ENCODE data around the gene SENP7.
A peak's percentile ranks its signal among the peaks of the same experiment; 100 is the strongest.
"Not testable (repeated sequence)": the region's sequence is repeated elsewhere in the genome, so short reads cannot be mapped to it uniquely, and the experiment has no call there.

The SENP7 gene

DNA sequence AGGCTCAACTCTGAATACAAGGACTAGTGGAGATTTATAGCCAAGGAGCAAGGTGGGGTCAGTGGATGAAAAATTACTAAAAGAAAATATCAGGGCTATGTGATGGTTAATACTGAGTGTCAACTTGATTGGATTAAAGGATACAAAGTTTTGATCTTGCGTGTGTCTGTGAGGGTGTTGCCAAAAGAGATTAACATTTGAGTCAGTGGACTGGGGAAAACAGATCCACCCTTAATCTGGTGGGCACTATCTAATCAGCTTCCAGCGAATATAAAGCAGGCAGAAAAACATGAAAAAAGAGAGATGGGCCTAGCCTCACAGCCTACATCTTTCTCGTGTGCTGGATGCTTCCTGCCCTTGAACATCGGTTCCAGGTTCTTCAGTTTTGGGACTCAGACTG is 14.4 kb upstream of the SENP7 start:
- no peak for DNase-seq

DNA sequence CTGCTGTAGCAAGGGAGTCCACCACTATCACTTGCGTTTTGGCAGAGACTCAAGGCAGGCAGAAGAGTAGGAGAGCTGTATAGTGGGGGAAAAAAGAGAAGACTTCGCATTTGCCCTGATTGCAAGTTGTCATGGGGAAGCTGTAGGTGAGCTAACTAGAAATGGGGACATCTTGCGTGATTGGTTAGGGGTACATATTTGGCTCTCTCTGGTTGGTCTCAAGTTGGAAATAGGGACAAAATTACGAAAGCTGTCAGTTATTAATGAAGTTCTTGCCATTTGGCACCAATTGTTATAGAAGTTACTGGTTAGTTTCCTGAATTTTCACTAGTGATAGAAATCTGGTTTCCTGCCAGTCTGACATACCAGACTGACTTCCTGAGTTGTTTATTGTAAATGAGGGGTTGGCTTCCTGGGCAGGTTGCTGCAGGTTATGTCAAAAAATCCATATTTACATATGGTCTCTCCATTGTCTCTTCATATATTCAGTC is 8.2 kb upstream of the SENP7 start:
- DNase-seq: no peak

DNA sequence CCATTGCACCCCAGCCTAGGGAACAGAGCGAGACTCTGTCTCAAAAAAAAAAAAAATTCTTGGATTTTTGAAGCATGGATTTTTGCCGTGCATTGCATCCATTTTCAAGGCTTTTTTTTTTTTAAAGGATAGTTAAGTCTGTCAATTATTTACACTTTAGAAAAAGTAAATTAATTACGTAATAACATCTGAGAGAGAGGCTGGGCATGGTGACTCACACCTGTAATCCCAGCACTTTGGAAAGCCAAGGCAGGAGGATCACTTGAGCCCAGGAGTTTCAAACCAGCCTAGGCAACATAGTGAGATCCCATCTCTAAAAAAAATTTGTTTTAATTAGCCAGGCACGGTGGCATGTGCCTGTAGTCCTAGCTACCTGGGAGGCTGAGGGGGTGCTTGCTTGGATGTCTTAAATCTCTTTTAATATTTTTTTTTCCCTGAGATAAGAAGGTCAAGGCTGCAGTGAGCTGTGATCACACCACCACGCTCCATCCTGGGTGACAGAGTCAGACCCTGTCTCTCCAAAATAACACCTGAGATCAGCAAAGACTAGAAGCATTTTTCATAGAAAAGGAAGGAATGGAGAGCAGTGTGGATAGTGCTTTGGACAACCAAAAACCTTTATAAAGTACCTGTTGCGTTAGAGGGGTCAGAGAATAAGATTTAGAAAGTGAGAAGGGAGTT is 6.8 kb upstream of the SENP7 start:
- no peak for DNase-seq

DNA sequence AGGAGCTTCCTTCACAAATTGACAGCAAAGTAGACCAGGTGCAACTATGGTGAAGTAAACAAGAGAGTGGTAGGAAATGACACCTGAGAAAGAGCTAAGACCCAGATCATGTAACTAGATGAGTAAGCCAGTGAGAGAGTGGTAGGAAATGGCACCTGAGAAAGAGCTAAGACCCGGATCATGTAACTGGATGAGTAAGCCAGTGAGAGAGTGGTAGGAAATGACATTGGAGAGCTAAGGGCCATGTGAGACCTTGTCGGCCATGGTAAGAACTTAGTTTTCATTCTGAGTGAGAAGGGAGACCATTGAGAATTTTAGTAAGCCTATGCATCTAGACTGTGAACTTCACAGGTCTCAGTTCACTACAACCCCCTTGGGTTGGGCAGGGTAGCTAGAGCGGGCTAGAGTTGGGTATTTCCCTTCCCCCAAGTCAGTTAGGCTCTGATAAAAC is 5.4 kb upstream of the SENP7 start:
- DNase-seq: no peak

DNA sequence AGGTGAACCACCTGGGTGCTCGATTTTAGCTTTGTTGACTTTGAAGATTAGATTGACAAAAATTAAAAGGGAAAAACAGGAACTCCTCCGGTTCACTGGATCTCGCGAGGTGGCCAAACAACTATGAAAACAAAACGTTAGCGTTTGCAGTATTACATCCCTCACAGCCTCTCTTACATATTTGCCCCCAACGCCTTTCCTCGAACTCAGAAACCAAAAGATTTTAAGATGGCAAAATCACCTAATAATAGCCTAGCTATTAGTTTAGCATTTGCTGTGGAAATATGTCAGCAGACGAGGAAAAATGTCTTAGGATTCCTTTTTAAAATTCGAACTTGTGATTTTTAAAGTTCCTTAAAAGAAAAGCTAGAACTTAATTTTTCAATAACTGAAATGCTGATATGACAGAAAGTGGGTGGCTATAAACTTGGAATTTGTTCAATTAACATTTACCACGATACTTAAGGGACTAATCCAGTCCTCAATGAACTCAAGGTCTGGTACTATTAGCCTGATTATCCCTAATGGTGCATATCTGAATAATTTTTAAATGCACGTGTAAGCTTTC is 491 bp upstream of the SENP7 start:
- peak; percentile 67 for DNase-seq

DNA sequence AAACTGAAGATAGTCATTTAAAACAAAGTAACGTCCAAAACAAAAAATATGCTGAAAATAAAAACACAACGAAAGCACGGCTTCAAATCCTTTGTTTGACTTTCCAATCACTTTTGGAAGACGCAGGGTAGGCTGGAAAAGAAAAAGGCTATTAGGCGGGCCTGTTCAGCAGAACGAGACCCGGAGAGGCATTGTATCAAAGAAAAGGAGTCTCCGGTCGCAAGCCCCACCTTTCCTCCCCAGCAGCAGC is 691 bp downstream of the SENP7 start:
- no peak for DNase-seq

DNA sequence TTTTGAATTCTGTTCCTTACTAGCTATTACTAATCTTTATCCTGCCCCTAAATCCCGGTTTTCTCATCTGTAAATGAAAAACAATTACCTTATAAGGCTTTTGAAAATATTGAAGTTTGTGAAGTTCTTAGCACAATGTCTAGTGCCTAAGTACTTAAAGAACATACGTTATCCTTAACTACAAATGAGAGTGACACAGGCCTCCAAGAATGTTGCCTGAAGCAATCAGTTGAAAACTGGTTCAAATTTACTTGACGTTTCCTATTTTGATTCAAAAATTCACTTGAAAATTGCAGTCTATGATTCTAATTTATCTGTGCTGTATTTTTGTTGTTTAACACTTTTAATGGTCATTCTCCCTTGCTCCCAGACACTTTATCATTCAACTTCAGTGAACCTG is 3.2 kb downstream of the SENP7 start:
- DNase-seq: no peak

DNA sequence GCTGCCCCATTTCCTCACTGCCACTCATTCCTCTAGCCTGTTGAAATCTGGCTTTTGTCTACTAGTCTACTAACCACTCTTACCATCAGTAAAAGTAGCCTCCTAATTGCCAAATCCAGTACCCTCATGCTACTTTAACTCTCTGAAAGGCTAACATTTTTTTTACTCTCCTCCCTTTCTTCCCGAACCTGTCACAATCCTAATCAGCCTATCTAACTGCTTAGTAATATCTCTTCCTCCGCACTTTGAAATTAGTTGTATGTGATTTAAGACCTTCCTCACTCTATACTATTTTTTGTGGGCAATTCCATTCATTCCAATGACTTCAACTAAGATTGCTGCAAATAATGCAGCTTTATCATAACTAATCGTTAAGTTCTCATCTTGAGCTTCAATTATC is 3.7 kb downstream of the SENP7 start:
- DNase-seq: no peak

DNA sequence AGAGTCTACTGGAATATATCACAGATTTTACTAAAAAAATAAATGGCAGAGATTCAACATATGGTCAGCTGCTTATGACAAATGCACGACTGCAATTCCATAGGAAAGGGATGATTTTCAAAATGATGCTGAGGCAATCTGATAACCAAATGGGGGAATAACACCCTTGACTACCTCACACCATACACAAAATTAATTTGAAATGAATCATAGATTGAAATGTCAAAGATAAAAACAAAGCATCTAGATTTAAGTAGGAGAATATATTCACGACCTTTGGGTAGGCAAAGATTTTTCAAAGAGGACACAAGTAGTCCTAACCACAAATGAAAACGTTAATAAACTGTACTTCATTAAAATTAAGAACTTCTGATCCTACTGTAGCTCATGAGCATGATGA is 11.2 kb downstream of the SENP7 start:
- no peak for DNase-seq

DNA sequence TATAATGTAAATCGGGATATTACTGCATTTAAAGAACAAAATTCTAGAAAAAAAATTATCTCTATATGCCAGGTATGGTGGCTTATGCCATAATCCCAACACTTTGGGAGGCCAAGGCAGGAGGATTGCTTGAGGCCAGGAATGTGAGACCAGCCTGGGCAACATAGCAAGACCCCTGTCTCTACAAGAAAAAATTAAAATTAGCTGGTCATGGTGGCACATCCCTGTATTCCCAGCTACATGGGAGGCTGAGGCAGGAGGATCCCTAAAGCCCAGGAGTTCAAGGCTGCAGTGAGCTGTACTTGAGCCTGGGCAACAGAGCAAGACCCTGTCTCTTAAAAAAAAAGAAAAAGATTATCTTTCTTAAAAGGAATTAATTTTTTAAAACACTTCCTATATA is 12.8 kb downstream of the SENP7 start:
- no peak for DNase-seq

DNA sequence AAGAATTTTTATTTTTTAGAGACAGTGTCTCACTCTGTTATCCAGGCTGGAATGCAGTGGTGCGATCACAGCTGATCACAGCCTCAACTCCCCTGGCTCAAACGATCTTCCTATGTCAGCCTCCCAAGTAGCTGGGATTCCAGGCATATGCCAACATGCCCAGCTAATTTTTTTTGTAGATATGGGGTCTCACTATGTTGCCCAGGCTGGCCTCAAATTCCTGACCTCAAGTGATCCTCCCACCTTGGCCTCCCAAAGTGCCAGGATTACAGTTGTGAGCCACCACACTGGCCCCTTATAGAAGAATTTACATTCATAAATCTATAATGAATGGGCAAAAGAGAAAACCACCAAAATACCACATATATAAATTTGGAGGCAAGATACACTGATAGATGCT is 15.2 kb downstream of the SENP7 start:
- no peak for DNase-seq

DNA sequence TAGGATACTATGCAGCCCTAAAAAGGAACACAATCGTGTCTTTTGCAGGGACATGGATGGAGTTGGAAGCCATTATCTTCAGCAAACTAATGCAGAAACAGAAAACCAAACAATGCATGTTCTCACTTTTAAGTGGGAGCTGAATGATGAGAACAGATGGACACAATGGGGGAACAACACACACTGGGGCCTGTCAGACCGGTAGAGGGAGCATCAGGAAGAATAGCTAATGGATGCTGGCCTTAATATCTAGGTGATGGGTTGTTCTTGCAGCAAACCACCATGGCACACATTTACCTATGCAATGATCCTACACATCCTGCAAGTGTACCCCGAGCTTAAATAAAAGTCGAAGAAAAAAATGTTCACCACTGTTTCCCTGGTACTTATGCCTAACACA is 17.5 kb downstream of the SENP7 start:
- DNase-seq: no peak

DNA sequence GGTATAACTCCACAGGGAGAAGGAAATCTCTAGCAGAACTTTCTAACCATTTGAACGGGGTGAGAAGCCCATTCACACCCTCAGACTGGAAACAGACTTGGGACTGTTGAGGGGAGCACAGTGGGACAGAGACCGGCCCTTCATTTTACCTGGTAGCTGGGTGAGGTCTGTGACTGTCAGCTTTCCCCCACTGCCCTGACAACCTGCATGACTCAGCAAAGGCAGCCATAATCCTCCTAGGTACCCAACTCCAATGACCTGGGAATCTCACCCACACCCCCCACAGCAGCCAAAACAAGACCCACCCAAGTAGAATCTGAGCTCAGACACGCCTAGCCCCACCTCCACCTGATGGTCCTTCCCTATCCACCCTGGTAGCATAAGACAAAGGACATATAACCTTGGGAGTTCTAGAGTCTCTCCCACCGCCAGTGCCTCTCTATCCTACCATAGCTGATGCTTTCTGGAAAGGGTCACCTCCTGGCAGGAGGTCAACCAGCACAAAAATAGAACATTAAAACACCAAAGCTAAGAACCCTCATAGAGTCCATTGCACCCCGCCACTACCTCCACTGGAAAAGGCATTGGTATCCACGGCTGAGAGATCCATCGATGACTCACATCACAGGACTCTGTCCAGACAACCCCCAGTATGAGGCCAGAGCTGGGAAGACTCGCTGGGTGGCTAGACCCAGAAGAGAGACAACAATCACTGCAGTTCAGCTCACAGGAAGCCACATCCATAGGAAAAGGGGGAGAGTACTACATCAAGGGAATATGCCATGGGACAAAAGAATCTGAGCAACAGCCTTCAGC is 28.0 kb downstream of the SENP7 start:
- DNase-seq: no peak

DNA sequence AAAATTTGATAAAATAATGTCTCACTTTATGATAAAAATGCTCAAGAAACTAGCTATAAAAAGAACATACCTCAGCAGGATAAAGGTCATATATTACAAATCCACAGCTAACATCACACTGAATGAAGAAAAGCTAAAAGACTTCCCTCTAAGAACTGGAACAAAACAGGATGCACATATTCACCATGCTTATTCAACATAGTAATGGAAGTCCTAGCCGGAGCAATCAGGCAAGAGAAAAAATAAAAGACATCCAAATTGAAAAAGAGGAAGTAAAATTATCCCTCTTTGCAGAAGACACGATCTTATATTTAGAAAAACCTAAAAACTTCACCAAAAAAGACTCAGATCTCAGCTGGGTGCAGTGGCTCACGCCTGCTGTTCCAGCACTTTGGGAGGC is 34.0 kb downstream of the SENP7 start:
- DNase-seq: no peak

DNA sequence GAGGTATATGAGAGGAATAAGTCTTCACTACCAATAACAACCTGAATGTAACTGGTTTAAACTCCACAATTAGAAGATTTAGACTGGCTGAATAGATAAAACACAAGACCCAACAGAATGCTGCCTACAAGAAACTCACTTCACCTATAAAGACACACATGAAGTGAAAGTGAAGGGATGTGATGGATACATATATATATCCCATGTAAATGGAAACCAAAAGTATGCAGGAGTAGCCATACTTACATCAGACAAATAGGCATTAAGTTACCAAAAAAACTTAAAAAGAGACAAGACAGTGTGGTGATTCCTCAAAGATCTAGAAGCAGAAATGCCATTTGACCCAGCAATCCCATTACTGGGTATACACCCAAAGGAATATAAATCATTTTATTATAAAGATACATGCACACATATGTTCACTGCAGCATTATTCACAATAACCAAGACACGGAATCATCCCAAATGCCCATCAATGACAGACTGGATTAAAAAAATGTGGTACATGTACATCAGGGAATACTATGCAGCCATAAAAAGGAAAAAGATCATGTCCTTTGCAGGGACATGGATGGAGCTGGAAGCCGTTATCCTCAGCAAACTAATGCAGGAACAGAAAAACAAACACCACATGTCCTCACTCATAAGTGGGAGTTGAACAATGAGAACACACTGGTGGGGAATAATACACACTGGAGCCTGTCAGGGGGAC is 38.0 kb downstream of the SENP7 start:
- DNase-seq: not testable (repeated sequence)

DNA sequence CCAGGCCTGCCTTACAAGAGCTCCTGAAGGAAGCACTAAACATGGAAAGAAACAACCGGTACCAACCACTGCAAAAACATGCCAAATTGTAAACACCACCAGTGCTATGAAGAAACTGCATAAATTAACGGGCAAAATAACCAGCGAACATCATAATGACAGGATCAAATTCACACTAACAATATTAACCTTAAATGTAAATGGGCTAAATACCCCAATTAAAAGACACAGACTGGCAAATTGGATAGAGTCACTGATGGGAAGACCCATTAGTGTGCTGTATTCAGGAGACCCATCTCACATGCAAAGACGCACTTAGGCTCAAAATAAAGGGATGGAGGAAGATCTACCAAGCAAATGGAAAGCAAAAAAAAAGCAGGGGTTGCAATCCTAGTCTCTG is 44.3 kb downstream of the SENP7 start:
- DNase-seq: peak; percentile 25

DNA sequence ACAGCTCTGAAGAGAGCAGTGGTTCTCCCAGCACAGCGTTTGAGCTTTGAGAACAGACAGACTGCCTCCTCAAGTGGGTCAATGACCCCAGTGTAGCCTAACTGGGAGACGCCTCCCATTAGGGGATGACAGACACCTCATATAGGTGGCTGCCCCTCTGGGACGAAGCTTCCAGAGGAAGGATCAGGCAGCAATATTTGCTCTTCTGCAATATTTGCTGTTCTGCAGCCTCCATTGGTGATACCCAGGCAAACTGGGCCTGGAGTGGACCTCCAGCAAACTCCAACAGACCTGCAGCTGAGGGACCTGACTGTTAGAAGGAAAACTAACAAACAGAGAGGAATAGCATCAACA is 45.7 kb downstream of the SENP7 start:
- not testable (repeated sequence) for DNase-seq

DNA sequence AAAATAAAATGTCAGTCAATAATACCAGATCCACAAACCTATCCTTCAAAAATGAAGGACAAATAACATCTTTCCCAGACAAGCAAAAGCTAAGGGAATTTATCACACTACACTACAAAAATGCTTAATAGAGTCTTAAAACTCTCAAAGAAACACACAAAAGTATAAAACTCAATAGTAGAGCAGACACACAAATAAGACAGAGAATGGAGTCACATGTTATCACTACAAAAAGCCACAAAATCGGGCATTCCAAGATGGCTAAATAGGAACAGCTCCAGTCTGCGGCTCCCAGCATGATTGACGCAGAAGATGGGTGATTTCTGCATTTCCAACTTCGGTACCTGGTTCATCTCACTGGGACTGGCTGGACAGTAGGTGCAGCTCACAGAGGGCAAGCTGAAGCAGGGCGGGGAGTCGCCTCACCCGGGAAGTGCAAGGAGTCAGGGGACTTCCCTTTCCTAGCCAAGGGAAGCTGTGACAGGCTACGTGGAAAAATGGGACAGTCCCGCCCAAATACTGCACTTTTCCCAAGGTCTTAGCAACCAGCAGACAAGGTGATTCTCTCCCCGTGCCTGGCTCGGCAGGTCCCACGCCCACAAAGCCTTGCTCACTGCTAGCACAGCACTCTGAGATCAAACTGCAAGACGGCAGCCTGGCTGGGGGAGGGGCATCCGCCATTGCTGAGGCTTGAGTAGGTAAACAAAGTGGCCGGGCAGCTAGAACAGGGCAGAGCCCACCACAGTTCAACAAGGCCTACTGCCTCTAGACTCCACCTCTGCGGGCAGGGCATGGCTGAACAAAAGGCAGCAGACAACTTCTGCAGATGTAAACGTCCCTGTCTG is 46.3 kb downstream of the SENP7 start:
- no peak for DNase-seq

DNA sequence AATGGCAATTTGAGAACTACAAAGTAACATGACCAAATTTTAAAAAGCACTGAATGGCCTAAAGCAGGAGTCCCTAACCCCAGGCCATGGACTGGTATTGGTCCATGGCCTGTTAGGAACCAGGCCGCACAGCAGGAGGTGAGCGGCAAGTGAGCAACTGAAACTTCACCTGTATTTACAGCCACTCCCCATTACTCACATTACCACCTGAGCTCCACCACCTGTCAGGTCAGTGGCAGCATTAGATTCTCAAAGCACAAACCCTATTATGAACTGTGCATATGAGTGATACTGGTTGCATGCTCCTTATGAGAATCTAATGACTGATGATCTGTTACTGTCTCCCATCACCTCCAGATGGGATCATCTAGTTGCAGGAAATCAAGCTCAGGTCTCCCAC is 48.8 kb downstream of the SENP7 start:
- no peak for DNase-seq

DNA sequence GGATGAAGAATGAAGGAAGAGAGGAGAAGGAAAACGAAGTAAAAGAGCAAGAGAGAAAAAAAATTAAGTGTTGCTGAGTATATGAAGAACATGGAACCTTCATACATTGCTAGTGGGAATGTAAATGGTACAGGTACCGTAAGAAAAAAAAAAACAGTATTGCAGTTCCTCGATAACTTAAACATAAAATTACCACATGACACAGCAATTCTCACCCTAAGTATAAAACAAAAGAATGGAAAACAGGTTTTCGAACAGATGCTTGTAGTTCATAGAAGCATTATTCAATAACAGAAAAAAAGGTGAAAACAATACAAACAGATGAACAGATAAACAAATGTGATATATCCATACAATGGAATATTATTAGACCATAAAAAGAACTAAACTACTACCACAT is 51.6 kb downstream of the SENP7 start:
- no peak for DNase-seq

DNA sequence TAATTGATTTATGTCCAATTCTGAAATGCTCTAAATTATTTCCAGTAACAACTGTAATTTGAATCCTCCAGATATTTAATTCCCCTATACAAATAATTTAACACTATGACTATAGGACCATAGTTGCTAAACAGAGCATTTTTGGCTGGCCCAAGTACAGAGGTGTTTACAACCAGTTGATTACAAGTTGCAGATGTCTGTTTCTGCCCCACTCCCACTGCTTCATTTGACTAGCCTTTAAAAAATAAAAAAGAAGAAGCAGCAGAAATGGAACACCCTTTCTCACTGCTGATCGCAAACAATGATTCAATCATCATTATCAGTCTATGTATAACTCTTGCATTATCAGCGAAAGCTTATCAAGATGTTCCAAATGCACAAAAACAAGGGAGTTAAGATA is 54.6 kb downstream of the SENP7 start:
- no peak for DNase-seq

DNA sequence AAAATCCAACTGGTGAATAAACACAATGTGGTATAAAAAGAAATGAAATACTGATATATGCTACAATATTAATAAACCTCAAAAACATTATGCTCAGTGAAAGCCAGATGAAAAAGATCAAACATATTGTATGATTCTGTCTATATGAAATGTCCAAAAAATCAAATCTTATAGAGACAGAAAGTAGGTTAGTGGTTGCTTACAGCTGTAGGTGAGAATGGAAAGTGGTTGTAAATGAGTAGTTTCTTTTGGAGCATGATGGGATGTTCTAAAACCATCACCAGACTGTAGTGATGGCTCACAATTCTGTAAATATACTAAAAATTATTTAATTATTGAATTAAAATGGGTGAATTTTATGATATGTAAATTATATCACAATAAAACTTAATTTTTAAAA is 58.4 kb downstream of the SENP7 start:
- no peak for DNase-seq

DNA sequence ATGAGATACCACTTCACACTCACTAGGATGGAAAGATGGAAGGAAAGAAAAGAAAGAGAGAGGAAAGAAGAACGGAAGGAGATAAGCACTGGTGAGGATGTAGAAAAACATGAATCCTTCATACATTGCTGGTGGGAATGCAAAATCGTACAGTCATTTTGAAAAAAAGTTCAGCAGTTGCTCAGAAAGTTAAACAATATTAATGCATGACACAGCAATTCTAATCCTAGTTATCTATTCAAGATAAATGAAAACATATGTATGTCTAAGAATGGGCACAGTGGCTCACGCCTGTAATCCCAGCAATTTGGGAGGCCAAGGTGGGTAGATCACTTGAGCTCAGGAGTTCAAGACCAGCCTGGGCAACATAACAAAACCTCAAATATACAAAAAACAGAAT is 59.1 kb downstream of the SENP7 start:
- DNase-seq: no peak
